HTR-8/SVneo (cell line): ENCODE data around the gene TEAD1.

ENCODE experiments used
- DNase-seq: peaks from one replicate; pipeline ENCODE4 v3.0.0; 2011; ENCODE audit warnings: low spot score, mixed read lengths; ENCODE audit not compliant: insufficient read length
- FAIRE-seq: peaks from 2 replicates; lab custom pipeline; 2011; peaks lifted over from hg19 to GRCh38; lab: Jason Lieb, UNC

Gene TEAD1

GRCh38 chr11:12905435-12905834, 231.2 kb downstream of the TEAD1 start:
- no peak for FAIRE-seq

GRCh38 chr11:12906501-12906900, 232.3 kb downstream of the TEAD1 start:
- no peak for DNase-seq
- FAIRE-seq, result no peak

More at GRCh38 chr11:12905435-12905834, 231.2 kb downstream of the TEAD1 start:
- DNase-seq, result no peak

- FAIRE-seq (no peak), DNase-seq (no peak)
Measured at GRCh38 chr11:12909879-12910278, 235.7 kb downstream of the TEAD1 start.

DNA sequence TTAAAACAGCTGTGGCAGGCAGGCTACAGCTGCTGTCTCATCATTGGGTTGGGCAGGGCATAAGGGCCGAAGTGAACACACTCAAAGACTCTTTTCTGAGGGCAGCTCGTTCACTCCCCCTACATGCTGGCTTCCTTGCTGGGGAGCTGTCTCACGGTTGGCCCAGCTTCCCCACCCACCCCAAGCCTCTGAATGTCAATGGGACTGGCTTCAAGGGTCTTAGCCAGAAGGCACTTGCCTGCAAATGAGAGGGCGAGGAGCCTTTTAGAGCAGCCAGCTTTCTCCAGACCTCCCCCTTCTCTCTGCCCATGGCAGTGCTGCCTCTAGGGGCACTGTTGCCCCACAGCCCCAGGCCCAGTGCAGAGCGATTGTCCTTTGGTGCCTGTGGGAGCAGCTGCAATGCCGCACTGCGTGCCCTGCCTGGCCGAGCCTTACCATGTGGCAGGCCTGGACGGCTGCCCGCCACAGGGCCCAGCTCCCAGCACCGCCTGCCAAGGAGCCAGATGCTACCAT, 240.2 kb downstream of the TEAD1 start:
- FAIRE-seq (no peak), DNase-seq (peak; percentile 39)

DNA sequence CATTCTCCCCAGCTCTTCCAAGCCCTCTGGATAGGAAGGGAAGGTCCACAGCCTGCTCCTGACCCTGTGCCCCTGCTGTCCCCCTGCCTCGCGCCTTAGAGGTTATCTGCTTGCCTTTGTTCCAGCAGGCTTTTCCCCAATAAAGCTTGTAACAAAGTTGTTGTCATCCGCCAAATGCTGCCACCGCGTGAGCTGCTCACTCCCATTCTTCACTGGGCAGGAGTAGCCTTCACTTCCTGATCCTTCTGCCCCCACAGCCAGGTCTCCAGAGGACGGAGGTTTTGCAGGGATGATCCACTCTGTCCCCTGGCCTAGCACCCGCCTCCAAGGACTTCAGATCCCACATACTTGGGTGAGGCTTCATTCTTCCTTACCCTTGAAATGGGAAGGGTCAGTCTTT, 240.9 kb downstream of the TEAD1 start:
- no peak for DNase-seq
- FAIRE-seq, result no peak

GRCh38 chr11:12917822-12918221, 243.6 kb downstream of the TEAD1 start:
- no peak for FAIRE-seq
- no peak for DNase-seq

GRCh38 chr11:12918667-12919066, 244.4 kb downstream of the TEAD1 start:
- DNase-seq, result no peak
- FAIRE-seq, result no peak

DNA sequence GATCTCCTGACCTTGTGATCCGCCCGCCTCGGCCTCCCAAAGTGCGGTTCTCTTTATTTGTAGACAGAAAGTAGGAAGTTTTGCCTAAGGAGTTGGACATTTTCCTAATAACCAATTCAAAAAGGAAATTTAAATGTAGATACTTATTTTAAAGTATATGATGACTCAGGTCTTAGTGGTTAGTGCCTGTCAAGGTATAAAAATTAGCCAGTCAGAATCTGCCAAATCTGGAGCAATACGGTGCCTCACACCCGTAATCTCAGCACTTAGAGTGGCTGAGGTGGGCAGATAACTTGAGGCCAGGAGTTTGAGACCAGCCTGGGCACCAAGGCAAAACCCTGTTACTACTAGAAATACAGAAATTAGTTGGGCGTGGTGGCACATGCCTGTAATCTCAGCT, 248.2 kb downstream of the TEAD1 start:
- DNase-seq (no peak), FAIRE-seq (no peak)

DNA sequence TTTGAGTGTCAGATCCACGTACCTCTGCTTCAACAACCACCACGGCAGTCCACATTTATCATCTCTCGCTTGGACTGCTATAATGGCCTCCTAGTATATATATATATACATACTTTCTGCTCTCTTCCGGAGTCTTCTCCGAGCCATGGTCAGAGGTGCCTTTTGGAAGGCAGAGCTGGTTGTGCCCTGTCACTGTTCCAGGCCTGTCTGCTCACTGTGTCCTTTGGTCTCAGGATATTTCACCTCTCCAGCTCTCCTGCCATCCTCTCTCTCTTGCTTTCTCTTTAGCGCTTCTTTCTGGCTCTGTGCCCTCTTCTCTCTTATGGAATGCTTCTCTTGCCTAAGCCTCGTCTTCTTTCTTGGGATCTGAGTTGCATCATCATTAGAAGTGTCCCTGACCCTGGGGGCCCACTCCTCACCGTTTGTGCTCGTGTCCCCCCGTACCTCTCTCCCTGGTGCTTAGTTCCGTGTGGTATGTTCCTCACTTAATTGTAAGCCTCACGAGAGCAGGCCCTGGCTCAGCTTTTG, 248.8 kb downstream of the TEAD1 start:
- DNase-seq, result no peak
- no peak for FAIRE-seq

GRCh38 chr11:12924650-12925049, 250.4 kb downstream of the TEAD1 start:
- FAIRE-seq, result no peak
- no peak for DNase-seq

DNA sequence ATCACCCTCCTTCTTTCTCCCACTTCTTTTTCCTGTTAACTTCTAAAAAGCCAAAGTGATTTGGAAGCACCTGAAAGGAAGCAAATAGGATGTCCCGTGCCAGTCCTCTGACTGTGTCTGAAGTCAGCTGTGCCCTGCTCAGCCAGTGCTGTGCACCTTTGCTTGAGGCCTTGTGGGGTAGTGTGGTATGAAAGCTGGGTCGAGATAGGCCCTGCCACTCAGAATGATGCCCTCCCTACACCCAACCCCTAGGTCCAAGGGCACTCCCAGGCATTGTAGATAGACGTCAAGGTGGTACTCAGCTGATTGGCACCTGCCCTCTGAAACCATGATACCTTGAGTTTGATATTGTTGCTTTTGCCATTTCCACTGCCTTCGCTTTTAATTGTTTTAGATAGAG, 251.3 kb downstream of the TEAD1 start:
- DNase-seq, result no peak
- no peak for FAIRE-seq

GRCh38 chr11:12927221-12927620, 253.0 kb downstream of the TEAD1 start:
- FAIRE-seq, result no peak
- no peak for DNase-seq

- FAIRE-seq (no peak), DNase-seq (no peak)
Measured at GRCh38 chr11:12927886-12928285, 253.7 kb downstream of the TEAD1 start.

GRCh38 chr11:12930850-12931249, 256.6 kb downstream of the TEAD1 start:
- DNase-seq (no peak), FAIRE-seq (no peak)

DNA sequence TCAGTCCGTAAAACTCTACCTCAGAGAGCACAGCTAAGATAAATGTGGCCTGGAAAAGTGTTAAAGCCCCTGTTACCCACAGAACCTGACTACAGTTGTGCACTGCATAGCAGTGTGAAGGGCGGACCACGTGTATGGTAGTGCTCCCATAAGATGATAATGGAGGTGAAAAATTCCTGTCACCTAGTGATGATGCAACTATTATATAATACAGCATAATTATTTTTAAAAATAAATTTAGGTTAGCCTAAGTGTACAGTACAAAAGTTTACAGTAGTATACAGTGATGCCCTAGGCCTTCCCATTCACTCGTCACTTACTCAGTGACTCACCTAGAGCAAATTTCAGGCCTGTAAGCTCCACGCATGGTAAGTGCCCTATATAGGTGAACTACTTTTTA, 258.3 kb downstream of the TEAD1 start:
- DNase-seq (no peak), FAIRE-seq (no peak)

- FAIRE-seq (no peak), DNase-seq (no peak)
Measured at GRCh38 chr11:12936200-12936599, 262.0 kb downstream of the TEAD1 start.

GRCh38 chr11:12938590-12939247, 264.5 kb downstream of the TEAD1 start:
- DNase-seq (no peak), FAIRE-seq (no peak)

DNA sequence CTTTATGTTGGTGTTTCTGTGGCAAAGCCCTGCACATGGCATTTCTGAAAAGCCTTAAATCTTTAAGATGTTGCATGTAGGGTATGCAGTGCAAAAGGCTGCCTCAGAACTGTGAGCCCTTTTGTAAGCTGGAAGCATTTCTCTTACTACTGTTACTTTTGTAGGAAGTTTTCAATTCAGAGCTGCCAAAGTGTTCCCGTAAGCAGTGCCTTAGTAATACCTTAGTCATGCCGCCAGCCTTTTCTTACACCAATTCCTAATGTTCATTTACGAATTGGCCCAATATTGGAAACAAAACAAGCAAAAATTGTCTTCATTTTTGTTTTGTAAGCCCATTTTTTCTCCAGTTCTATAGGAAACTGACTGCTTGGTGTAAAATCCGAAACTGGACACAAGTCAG, 267.4 kb downstream of the TEAD1 start:
- DNase-seq (no peak), FAIRE-seq (no peak)

- no peak for FAIRE-seq
Measured at GRCh38 chr11:12942157-12942556, 267.9 kb downstream of the TEAD1 start.

DNA sequence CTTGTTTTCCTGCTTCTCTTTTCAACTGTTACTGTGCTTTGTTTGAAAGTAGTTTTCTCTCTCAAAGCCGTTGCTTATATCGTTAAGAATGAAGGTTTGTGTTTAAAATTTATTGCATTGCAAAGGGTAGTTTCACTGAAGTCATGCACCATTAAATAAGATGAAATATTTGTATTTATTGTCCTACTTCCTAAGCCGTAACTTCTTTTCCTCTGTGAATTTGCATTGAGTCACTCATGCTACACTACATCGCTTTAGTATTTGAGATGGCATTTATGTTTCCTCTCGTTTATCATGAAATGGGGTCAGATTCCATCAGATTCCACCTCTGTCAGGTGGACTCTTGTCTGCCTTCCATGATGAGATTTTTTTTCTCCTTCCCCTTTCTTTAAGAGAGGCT, 269.1 kb downstream of the TEAD1 start:
- FAIRE-seq (no peak), DNase-seq (no peak)

More at GRCh38 chr11:12942157-12942556, 267.9 kb downstream of the TEAD1 start:
- no peak for DNase-seq

GRCh38 chr11:12944889-12945288, 270.7 kb downstream of the TEAD1 start:
- DNase-seq (no peak), FAIRE-seq (peak; percentile 70)

DNA sequence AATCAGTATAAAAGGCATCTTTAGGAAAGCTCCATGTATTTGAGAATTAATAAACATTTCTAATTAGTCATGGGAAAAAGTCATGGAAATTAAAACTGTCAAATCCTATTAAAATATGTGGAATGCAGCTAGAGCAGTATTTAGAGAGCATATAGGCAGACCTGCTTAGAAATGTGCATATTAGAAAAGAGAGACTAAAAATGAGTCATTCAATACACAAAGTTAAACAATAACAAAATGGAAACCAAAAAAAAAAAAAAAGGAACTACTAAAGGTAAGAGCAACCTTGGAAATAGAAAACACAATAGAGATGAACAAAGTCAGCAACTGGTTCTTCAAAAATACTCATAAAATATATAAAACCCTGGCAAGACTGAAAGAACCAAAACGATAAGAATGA, 275.2 kb downstream of the TEAD1 start:
- FAIRE-seq (no peak), DNase-seq (no peak)
